ENCODE results near the gene YES1.
"Not testable (repeated sequence)": the region's sequence is repeated elsewhere in the genome, so short reads cannot be mapped to it uniquely, and the experiment has no call there.

YES1 gene

GRCh38 chr18:820591-821165 is 8.6 kb upstream of the YES1 start:
- no peak for DNase-seq

DNA sequence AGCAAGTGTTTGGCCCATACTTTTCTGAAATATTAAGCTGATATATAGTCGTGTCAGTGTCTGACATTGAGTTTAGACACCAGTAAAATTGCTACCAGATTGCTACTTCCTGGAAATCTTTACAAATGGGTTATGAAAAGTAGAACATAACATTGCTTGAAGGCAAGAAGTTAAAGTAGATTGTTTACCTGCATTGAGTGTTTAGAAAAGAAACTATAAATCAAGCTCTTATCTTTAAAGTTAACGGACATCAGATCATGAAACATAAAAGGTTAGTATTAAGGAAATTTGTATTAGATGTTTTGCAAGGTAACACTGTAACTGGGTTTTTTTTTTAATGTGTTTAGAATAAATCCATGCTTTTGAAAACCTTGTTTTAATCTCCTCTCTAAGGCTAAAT is 4.8 kb upstream of the YES1 start:
- DNase-seq: no peak

DNA sequence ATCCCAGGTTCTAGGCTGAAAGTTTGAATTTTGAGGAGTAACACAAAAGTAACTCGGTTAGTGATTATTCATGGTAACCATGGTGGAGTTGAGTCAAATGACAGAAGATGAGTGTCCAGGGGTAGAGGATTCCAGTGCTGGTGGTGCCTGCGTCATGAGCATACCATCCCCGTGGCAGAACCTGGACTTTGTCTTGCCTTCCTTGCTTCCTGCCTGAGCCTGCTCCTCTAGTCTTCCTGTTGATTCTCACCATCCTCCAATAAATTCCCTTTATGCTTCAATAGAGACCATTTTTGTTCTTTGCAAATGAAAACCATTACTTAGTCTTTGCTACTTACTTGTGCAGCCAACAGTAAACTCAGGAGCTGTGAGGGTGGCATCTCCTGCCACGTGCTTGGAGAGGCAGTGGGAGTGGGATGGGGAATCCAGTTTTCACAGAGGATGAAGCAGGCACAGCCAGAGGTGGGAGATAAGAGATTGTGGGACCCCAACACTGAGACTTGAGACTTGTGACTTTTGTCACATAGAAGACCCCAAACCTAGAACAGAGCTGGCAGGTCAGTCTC is 4.1 kb upstream of the YES1 start:
- no peak for DNase-seq

DNA sequence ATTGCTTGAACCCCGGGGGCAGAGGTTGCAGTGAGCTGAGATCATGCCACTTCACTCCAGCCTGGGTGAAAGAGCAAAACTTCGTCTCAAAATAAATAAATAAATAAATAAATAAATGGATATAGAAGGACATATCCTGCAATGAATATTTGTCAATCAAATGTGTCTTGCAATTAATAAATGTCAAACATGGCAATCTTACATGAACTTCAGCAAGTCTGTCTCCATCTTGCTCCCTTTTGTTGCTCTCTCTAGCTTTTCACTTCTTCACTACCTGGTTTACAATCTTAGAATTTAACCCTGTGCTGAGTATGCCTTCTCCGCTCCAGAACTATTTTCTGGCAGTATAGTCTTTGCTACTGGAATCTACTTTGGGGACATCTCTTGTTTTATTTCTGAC is 3.3 kb upstream of the YES1 start:
- DNase-seq: no peak

DNA sequence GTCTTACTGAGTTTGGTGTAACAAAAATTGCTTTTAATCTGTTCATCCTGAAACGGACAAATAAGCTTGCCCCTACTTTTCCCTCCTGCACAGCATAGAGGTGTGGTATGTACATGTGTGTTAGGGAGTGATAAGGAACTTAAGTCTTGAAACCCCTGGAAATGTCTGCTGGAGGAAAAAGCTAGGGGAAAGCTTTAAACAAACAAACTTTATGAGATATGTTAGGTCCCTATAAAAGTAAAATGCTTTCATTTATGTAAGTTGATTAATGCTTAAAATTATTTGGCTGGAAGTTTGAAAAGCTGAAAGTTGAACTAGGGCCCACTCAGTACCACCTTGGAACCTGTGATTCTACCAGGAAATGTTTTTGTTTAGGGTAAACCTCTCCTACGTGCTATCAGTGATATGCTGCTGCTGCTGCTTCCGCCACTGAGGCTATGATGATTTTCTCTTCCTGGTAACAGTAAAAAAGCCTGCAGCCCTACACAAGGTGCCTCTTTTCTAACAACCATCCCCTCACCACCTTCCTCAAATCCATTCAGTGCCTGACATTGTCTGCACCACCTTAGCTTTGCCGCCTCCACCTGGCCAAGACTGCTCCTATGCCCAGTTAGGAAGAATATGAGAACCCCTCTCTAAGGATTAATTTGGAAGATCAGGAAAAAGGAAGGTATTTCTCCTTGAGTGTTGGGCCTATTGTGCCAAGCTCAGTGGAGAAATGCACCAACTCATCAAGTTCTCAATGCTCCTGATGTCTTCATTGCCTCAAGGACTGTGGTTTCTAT is 2.5 kb upstream of the YES1 start:
- DNase-seq: no peak

DNA sequence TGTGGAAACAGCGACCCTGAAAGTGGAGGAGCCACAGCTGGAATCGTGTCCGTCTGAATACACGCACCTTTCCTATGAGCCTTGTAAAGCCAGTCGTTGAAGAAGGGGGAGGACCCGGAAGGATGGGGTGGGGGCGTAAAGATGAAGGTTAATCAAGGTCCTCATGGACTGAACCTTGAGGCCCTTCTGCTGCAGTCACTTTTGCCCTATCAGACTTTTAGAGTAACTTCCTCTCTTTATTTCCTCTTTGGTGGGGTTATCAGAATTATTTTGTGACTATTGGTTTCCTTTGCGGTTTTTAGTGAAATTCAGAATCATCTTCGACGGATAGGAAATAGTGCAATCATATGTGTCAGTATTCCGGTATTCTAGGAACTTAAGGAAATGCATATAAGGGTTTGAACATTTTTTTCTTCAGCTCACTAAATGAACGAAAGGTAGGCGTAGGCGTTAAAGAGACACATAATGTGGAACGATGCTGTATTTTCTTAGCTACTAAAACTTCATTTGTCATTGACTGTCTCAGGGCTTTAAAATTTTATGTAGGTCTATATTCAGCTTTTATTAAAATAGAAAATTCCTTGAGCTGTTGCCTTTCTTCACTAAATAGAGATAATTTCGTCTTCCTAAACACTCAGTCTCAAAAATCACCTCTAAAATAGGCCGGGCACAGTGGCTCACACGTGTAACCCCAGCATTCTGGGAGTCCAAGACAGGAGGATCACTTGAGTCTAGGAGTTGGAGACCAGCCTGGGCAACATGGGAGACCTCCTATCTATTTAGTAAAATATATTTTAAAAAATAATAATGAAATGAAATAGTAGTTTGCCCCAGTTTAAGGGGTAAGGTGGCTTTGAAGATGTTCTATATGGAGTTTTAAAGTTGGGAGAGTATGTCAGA is 1.4 kb upstream of the YES1 start:
- DNase-seq: peak; percentile 97

GRCh38 chr18:812376-813171 is 532 bp upstream of the YES1 start:
- DNase-seq: peak; percentile 97

GRCh38 chr18:811182-811891 is 705 bp downstream of the YES1 start:
- DNase-seq: no peak

DNA sequence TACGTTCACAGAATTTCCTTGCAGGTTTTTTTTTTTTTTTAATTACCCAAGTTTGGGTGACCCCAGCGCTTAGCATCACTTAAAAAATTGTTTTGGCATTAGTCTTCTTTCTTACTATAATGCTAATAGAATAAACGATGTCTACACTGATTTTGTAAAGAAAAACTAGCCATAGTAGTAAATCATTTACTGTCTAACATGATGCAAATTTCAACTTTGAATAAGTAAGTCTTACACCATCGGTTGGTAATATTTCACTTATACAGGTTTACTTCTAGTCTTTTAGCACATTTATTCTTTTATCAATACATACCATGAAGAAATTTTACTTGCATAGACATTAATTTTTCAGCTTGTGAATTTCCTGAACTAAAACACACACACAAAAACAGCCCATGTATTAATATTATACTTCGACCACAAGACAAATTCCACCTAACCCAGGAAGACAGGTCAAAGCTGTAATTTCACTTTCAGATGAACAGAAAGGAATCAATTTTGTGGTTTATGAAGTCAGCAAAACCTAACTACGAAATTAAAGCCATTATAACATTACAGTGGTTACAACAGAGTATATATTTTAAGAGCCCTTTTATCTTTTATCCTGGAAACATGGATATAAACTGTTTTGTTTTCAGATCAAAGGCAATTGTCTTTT is 1.9 kb downstream of the YES1 start:
- DNase-seq: no peak

GRCh38 chr18:809228-809627 is 2.8 kb downstream of the YES1 start:
- DNase-seq: not testable (repeated sequence)

- no peak for DNase-seq
Measured at GRCh38 chr18:808502-808901, 3.5 kb downstream of the YES1 start.

- no peak for DNase-seq
Measured at GRCh38 chr18:808086-808485, 4.0 kb downstream of the YES1 start.

- DNase-seq: no peak
Measured at GRCh38 chr18:805755-806110, 6.3 kb downstream of the YES1 start.

DNA sequence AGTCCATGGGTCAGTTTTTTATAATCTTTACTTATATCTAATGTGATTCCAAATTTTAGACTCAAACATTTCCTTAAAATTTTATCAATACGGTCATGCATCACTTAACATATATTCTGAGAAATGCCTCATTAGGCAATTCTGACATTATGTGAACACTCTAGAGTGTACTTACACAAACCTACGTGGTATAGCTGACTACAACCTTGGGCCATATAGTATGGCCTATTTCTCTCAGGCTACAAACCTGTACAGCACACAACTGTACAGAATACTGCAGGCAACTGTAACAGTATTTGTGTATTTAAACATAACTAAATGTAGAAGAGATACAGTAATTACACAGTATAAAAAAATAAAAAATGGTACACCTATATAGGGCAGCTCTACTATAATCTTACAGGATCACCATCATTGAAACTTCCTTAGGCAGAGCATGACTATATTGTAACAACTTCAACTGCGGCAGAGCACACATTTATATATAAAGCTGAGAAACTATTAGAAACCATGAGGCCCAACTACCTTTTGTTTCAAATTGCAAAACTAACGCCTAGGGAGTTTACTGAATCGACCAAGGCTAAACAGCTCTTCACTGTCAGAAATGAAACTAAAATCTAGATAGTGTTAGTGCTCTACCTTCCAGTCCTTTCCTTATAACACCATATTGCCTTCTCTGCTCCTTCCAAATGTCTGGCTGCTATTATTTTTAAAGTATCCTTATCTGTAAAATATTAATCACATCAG is 6.9 kb downstream of the YES1 start:
- DNase-seq: no peak

- no peak for DNase-seq
Measured at GRCh38 chr18:801137-801536, 10.9 kb downstream of the YES1 start.

GRCh38 chr18:799943-800342 is 12.1 kb downstream of the YES1 start:
- DNase-seq: no peak

DNA sequence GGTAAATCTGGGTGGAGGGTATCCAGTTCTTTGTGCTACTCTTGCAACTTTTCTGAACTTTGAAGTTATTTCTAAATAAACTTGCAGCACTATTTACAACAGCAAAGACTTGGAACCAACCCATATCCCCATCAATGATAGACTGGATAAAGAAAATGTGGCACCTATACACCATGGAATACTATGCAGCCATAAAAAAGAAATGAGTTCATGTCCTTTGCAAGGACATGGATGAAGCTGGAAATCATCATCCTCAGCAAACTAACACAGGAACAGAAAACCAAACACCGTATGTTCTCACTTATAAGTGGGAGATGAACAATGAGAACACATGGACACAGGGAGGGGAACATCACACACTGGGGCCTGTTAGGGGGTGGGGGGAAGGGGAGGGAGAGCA is 16.7 kb downstream of the YES1 start:
- DNase-seq: not testable (repeated sequence)

- no peak for DNase-seq
Measured at GRCh38 chr18:789397-789796, 22.6 kb downstream of the YES1 start.

DNA sequence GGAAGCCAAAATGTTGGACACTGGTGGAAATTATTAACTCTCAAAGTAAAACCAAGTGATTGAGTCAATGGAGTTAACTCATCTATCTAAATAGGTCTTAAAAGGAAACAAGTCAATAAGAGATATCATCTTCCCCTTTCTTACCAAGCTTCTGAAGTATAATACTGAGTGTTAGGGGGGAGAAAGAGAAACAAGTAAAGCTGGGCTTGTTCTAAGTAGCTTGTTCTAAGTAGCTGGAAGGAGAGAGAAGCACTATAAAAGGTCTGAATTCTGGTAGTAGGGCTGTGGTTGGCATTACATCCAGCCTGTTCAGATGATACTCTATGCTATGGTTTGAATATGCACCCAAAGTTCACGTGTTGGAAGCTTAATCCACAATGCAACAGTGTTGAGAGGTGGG is 26.8 kb downstream of the YES1 start:
- peak; percentile 82 for DNase-seq

DNA sequence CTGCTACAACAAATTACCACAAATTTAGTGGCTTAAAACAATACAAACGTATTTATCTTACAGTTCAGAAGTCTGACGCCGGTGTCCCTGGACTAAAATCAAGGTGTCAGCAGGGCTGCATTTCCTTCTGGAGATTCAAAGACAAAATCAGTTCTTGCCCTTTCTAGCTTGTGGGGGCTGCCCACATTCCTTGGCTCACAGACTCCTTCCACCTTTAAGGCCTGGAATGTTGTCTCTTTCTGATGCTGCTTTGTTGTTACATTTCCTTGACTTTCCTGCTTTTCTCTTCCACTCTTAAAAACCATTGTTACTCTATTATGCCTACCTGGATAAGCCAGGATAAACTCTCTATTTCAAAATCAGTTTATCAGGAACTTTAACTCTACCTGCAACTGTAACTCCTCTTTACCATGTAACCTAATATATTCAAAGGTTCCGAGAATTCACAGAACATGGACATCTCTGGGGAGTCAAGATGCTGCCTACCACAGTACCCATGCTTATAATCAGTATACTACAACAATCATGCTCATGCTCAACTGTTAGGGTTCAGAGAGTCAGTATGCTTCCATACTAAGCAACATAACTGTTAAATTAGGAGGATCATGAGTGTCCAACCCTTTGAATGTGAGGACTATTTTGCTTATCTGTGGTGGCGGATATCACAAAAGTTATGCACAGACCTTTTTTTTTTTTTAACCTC is 27.4 kb downstream of the YES1 start:
- no peak for DNase-seq

Data from KG1 (cell line).